ENCODE data around the gene F2RL2. TPM values are rescaled to one million over a fixed set of nuclear protein-coding genes. Genes with fewer than 3 reads are reported as not detected.

Gene F2RL2
- total RNA-seq, 4 donors from 2014 or later: 0.79 to 1.9 (median 1.0) TPM

DNA sequence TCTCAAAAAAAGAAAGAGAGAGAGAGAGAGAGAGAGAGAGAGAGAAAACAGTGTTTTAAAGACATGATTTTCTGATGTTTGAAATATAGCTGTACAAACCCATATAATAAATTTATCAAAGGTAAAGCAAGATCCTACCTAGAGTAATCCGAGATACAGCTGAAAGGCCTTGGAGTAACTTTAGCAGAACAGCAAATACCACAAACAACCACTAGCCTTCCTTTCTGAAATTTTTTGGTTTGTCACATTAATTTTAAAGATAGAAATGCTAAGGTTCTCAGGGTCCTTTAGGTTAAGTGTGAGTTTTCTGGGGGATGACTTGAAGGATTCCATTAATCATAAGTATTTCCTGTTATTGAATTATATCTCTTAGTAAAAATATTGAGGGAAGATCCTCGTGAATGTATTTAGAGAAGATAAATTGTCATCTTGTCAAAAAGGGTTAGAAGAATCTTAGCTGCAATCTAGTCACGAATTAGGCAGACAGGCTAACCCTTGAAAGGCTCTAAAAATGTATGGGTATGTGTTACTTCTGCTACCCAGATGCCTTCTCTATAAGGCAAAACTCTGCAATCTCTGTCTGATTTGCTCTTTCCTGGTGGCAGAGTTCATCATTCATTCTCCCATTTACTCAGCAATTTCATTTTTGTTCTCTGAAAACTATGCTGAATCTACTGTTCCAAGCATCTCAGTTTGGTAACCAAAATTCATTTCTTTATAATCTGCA is 27.3 kb downstream of the F2RL2 start:
- TF ChIP-seq POLR2AphosphoS5 (IDR thresholded peaks at IDR 0.05): no peak
- no peak for TF ChIP-seq EP300 (IDR thresholded peaks at IDR 0.05)
- TF ChIP-seq, protein P1, sequence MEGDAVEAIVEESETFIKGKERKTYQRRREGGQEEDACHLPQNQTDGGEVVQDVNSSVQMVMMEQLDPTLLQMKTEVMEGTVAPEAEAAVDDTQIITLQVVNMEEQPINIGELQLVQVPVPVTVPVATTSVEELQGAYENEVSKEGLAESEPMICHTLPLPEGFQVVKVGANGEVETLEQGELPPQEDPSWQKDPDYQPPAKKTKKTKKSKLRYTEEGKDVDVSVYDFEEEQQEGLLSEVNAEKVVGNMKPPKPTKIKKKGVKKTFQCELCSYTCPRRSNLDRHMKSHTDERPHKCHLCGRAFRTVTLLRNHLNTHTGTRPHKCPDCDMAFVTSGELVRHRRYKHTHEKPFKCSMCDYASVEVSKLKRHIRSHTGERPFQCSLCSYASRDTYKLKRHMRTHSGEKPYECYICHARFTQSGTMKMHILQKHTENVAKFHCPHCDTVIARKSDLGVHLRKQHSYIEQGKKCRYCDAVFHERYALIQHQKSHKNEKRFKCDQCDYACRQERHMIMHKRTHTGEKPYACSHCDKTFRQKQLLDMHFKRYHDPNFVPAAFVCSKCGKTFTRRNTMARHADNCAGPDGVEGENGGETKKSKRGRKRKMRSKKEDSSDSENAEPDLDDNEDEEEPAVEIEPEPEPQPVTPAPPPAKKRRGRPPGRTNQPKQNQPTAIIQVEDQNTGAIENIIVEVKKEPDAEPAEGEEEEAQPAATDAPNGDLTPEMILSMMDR (IDR thresholded peaks at IDR 0.05): no peak
- no peak for TF ChIP-seq POLR2A (IDR thresholded peaks at IDR 0.05)
- Histone ChIP-seq H3K9me3 (no peaks in the 10 kb centered on the region), H3K4me3 (no peak overlapping the region), H3K27me3 (no peaks in the 10 kb centered on the region), H3K36me3 (no peaks in the 10 kb centered on the region), H3K4me1 (no peaks in the 10 kb centered on the region), H3K27ac (no peak overlapping the region)
- no peak for DNase-seq (ENCODE audit: low spot score in 2 of 2)
- 86% methylated on average over 3 of the region's 3 CpGs for WGBS

DNA sequence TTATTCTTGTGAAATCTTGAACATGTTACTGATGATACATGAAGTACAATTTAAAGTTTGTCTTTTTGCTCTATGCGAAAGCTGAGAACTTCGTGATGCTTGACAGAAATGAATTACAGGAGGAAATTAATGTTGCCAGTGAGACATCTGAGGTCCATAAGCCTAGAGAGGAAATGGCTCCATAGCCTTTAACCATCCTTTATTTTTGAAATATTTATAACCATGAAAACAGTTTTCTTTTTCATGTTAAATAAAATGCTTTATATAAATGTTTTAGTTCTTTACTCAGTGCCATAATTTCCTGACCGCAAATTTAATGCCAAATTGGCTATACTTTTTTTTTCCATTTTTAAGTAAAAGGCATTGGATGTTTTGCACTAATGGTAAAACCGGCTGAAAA is 29.1 kb downstream of the F2RL2 start:
- 86% methylated on average over 4 of the region's 4 CpGs for WGBS
- H3K4me1 ChIP-seq: no peaks in the 10 kb centered on the region
- no peak for TF ChIP-seq EP300 (IDR thresholded peaks at IDR 0.05)
- TF ChIP-seq, protein P1 (IDR thresholded peaks at IDR 0.05): no peak
- no peak for TF ChIP-seq POLR2A (IDR thresholded peaks at IDR 0.05)
- no peak for TF ChIP-seq POLR2AphosphoS5 (IDR thresholded peaks at IDR 0.05)

DNA sequence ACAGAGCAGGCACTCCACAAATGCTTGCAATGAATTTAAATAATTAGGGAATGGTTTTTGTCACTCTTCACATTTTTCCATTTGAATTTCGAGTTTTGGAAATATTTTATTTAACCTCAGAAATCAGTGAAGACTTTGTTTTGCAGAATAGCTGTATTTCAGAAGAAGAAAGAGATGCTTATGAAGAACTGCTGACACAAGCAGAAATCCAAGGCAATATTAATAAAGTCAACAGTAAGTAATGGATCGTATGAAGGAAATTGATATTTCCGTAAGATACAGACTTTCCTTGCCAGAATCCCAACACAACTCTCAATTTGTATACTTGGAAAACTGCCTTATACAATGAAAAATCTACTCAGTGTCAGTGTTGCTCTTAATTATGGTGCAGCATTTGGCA is 30.5 kb downstream of the F2RL2 start:
- TF ChIP-seq POLR2A (IDR thresholded peaks at IDR 0.05) (no peak), POLR2AphosphoS5 (IDR thresholded peaks at IDR 0.05) (no peak), EP300 (IDR thresholded peaks at IDR 0.05) (no peak)
- TF ChIP-seq, protein P1 (IDR thresholded peaks at IDR 0.05): no peak
- H3K27ac ChIP-seq: no peak overlapping the region
- no peaks in the 10 kb centered on the region for H3K27me3 ChIP-seq
- no peak overlapping the region for H3K4me3 ChIP-seq
- H3K4me1 ChIP-seq: no peaks in the 10 kb centered on the region
- no peaks in the 10 kb centered on the region for H3K36me3 ChIP-seq
- no peaks in the 10 kb centered on the region for H3K9me3 ChIP-seq
- WGBS: 52% methylated on average over 3 of the region's 3 CpGs
- DNase-seq (ENCODE audit: low spot score in 2 of 2): no peak

More for the DNA sequence above, 29.1 kb downstream of the F2RL2 start:
- Histone ChIP-seq H3K9me3 (no peaks in the 10 kb centered on the region), H3K27me3 (no peaks in the 10 kb centered on the region), H3K27ac (no peak overlapping the region), H3K4me3 (no peak overlapping the region), H3K36me3 (no peaks in the 10 kb centered on the region)
- no peak for DNase-seq (ENCODE audit: low spot score in 2 of 2)

DNA sequence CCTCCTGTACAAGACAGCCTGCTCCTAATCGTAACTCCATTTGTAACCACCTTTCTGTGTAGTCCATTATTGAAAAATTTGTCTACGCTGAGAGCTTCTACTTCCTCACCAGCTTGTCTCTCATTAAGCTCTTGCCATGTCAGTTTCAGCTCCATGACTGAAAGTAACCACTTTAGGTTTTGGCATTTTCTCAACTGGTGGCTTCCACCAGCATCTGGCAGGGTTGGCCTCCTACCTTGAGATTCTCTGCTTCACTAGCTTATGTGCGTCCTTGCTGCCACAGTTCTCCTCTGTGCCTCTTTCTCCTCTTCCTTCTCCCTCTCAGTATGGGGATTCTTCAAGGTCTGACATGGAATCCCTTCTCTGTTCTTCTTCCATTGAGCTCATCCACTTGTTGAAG is 31.8 kb downstream of the F2RL2 start:
- Histone ChIP-seq H3K27me3 (no peaks in the 10 kb centered on the region), H3K36me3 (no peaks in the 10 kb centered on the region), H3K4me3 (no peak overlapping the region), H3K27ac (no peak overlapping the region), H3K4me1 (no peaks in the 10 kb centered on the region), H3K9me3 (no peaks in the 10 kb centered on the region)
- 93% methylated on average over 3 of the region's 3 CpGs for WGBS
- no peak for DNase-seq (ENCODE audit: low spot score in 2 of 2)
- TF ChIP-seq, protein P1 (IDR thresholded peaks at IDR 0.05): no peak
- TF ChIP-seq POLR2AphosphoS5 (IDR thresholded peaks at IDR 0.05) (no peak), EP300 (IDR thresholded peaks at IDR 0.05) (no peak), POLR2A (IDR thresholded peaks at IDR 0.05) (no peak)

DNA sequence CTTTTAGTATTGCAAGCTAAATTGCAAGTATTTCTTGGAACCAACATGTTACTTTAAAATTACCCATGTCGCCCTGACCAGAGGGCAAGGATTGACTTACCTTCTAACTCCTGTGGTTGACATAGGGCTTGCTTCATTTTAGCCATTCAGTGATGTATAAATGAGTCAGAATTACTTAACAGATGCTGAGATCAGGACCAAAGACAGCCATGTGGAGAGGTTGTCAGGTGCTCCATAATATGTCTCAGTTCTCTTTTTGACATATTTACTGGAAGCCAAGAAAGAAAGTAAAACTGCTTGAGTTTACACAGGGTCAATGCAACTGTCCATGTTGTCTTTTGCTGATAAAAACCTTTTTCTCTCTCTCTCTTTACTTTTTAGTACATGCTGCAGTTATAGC is 33.2 kb downstream of the F2RL2 start:
- WGBS: 91% methylated on average over 1 of the region's 1 CpG
- TF ChIP-seq, protein P1 (IDR thresholded peaks at IDR 0.05): no peak

More for the DNA sequence above, 33.2 kb downstream of the F2RL2 start:
- no peaks in the 10 kb centered on the region for H3K27me3 ChIP-seq
- H3K4me1 ChIP-seq: no peaks in the 10 kb centered on the region
- H3K9me3 ChIP-seq: no peaks in the 10 kb centered on the region
- no peak overlapping the region for H3K27ac ChIP-seq
- no peak for DNase-seq (ENCODE audit: low spot score in 2 of 2)
- H3K4me3 ChIP-seq: no peak overlapping the region
- no peaks in the 10 kb centered on the region for H3K36me3 ChIP-seq
